GM12878 (cell line): Measurements from ENCODE around the gene ADSS2. TPM values are rescaled to one million over a fixed set of nuclear protein-coding genes. Genes with fewer than 3 reads are reported as not detected.

Experiments used
- ATAC-seq: fragments of 200-7000 bp; cut with Tn5 transposase; 3 replicates; pipeline ENCODE4 v1.9.1; 2020; ENCODE audit warnings: mild to moderate bottlenecking, moderate library complexity
- BruUV-seq: library from RNA; stranded (reverse); fragments of 400-500 nt; replicated peaks from 2 replicates; lab custom pipeline; 2021; lab: Mats Ljungman, UMichigan
- CTCF ChIA-PET: fragments of 300-600 bp; sonication (Branson Sonifier 250); formaldehyde crosslinking; extraction: SDS; loops from one replicate; lab custom pipeline; 2021; ENCODE audit warnings: inconsistent platforms; lab: Yijun Ruan, JAX
- POLR2A ChIA-PET: fragments of 350-600 bp; formaldehyde crosslinking; extraction: SDS; loops from one replicate; lab custom pipeline; 2021; ENCODE audit warnings: inconsistent platforms; lab: Charles Lee
- RAD21 ChIA-PET: fragments of 300-600 bp; sonication (Branson Sonifier 250); formaldehyde crosslinking; loops from one replicate; lab custom pipeline; 2023; ENCODE audit warnings: antibody characterized with exemption; ENCODE audit not compliant: unreplicated experiment; lab: Charles Lee
- SMC1A ChIA-PET: fragments of 300-600 bp; sonication (Branson Sonifier 250); formaldehyde crosslinking; loops from one replicate; lab custom pipeline; 2023; ENCODE audit not compliant: unreplicated experiment, uncharacterized antibody; lab: Charles Lee
- DNase-seq: peaks from one replicate; pipeline ENCODE4 v3.0.0-alpha.2; 2011; ENCODE audit warnings: low read depth, low spot score
- FAIRE-seq: peaks from 3 replicates; lab custom pipeline; 2011; peaks lifted over from hg19 to GRCh38; lab: Jason Lieb, UNC
- H2AFZ ChIP-seq: 2 replicates; pipeline ENCODE4 v1.6.0; 2011; ENCODE audit warnings: low read depth, low read length, control low read depth; ENCODE audit not compliant: control insufficient read depth
- H3K27ac ChIP-seq: 2 replicates; pipeline ENCODE4 v1.5.1; 2011; ENCODE audit warnings: control low read depth; ENCODE audit not compliant: control insufficient read depth, insufficient read depth
- H3K27me3 ChIP-seq, 2 experiments: replicated peaks in 1 of 2; 2 replicates each; pipeline versions ENCODE4 v1.6.0 to v1.6.1; 2011; ENCODE audit warnings: low read length in 1 of 2; ENCODE audit not compliant: control insufficient read depth in 2 of 2, insufficient read depth in 2 of 2
- H3K36me3 ChIP-seq, 2 experiments: 2 replicates each; pipeline ENCODE4 v1.5.1; 2011; ENCODE audit warnings: low read length in 1 of 2; ENCODE audit not compliant: control insufficient read depth in 2 of 2, insufficient read depth in 2 of 2
- H3K4me1 ChIP-seq: 2 replicates; pipeline ENCODE4 v1.6.1; 2011; ENCODE audit warnings: mild to moderate bottlenecking, low read length, moderate library complexity, mixed read lengths; ENCODE audit not compliant: control insufficient read depth, insufficient read depth
- H3K4me2 ChIP-seq: 2 replicates; pipeline ENCODE4 v1.6.0; 2011; ENCODE audit warnings: control low read depth; ENCODE audit not compliant: control insufficient read depth, insufficient read depth
- H3K4me3 ChIP-seq: fragments of 200-600 bp; sonication (generic); 2 replicates; pipeline ENCODE4 v1.5.1; 2016
- H3K79me2 ChIP-seq: 2 replicates; pipeline ENCODE4 v1.6.0; 2011; ENCODE audit warnings: low read length; ENCODE audit not compliant: control insufficient read depth, insufficient read depth
- H3K9ac ChIP-seq: 2 replicates; pipeline ENCODE4 v1.8.0; 2011; ENCODE audit warnings: low read length, control low read depth, mixed read lengths; ENCODE audit not compliant: control insufficient read depth, insufficient read depth
- H3K9me3 ChIP-seq: replicated peaks from 3 replicates; pipeline ENCODE4 v1.5.1; 2011; ENCODE audit warnings: mild to moderate bottlenecking, low read length; ENCODE audit not compliant: control insufficient read depth, insufficient read depth
- H4K20me1 ChIP-seq: 2 replicates; pipeline ENCODE4 v1.6.0; 2011; ENCODE audit not compliant: control insufficient read depth, insufficient read depth
- ETV6 ChIP-seq, 2 experiments: fragments of 450-650 bp in 1 of 2; IDR thresholded peaks in 1 of 2; conservative IDR thresholded peaks in 1 of 2; 2 replicates each; pipeline ENCODE4 v1.6.1; 2014; ENCODE audit warnings: antibody characterized with exemption in 1 of 2, borderline replicate concordance in 1 of 2, low read depth in 1 of 2, mild to moderate bottlenecking in 1 of 2, moderate library complexity in 1 of 2
- MEF2A ChIP-seq: IDR thresholded peaks from 2 replicates; pipeline ENCODE4 v1.6.1; 2011; ENCODE audit warnings: low read depth, mild to moderate bottlenecking, low read length, moderate library complexity; ENCODE audit not compliant: insufficient read depth
- NFXL1 ChIP-seq: fragments of 450-650 bp; IDR thresholded peaks from 2 replicates; pipeline ENCODE4 v1.6.1; 2017; ENCODE audit warnings: antibody characterized with exemption, mild to moderate bottlenecking, borderline replicate concordance
- RFX5 ChIP-seq: IDR thresholded peaks from 2 replicates; pipeline ENCODE4 v1.6.1; 2011; ENCODE audit warnings: low read depth, low read length, improper control_type of control experiment
- in situ Hi-C: fragments of 300-500 bp; cut with MboI; formaldehyde crosslinking; loops from 9 replicates; pipeline ENCODE4 v1.14.3; 2018; ENCODE audit warnings: mixed read lengths
- intact Hi-C: fragments of 100-400 bp; cut with micrococcal nuclease; formaldehyde crosslinking; loops from one replicate; pipeline ENCODE4 v1.14.2; 2022; ENCODE audit not compliant: unreplicated experiment
- polyA plus RNA-seq, 11 experiments: library from polyadenylated mRNA; depleted of rRNA in 4 of 11; unstranded in 6 of 11; stranded (reverse) in 5 of 11; fragments of >200 nt; fragmentation: Nextera tagmentation in 4 of 11; fragmentation: Illumina TruSeq in 1 of 11; extraction: Ambion mirVana in 4 of 11; extraction: Trizol in 1 of 11; gene quantifications; 1 replicate in 1 of 11; 2 replicates in 10 of 11; pipeline versions ENCODE4 v1.2.1 to v1.2.3, GENCODE V29; 2011 to 2016; ENCODE audit warnings: inconsistent platforms in 2 of 11, missing spikeins in 2 of 11, low read depth in 1 of 11
- total RNA-seq, 4 experiments: library from RNA; depleted of rRNA in 3 of 4; stranded (reverse); fragments of >200 nt in 3 of 4; fragmentation: Illumina TruSeq in 1 of 4; extraction: Trizol in 1 of 4; gene quantifications; 2 replicates each; pipeline versions ENCODE4 v1.2.1 to v1.2.3, GENCODE V29; 2013 to 2021
- TF ChIP-seq, protein P1 (sequence below): fragments of 450-650 bp; IDR thresholded peaks from 2 replicates; pipeline ENCODE4 v1.6.1; 2017; ENCODE audit warnings: mild to moderate bottlenecking, moderate library complexity

ADSS2 gene
- total and polyA plus RNA-seq, 10 of the 15 experiments (the other 5 are each of a cell fraction or from before 2014, with no cell fraction given), result 8.1 to 49.3 (median 40.6) TPM

DNA sequence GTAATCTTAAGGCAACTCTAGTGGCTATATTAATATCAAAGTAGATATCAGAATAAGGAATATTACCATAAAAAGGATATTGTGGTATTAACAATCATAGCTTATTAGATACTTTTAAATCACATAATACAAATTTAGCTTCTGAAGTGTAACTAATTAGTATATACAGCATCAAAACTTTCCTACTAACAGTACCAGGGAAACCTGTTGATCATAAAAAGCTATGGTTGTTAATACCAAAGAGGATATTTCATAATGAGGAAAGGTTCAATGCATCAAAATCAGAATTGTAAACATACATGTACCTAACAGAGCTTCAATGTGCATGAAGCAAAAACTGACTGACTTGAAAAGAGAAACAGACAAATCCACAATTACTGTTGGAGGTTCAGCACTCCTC, 24.1 kb downstream of the ADSS2 start:
- H2AFZ ChIP-seq, result no peak overlapping the region
- in situ Hi-C loops, result no loop called here
- FAIRE-seq, result no peak
- no peak overlapping the region for H3K4me3 ChIP-seq
- H3K36me3 ChIP-seq, result peaks cover 0 to 11% of the 10 kb centered on the region in 2 experiments; a peak in 3 of 4 replicates
- intact Hi-C loops, result no loop called here
- ChIA-PET RAD21 (interaction anchor here (1.1 kb wide), 1 partner anchor 21 kb away, joined by 3 read pairs; no protein-coding TSS in a partner anchor), CTCF (interaction anchor here (1.1 to 1.4 kb wide), 2 partner anchors 10 to 13 kb away, joined by 3 to 4 read pairs; no protein-coding TSS in a partner anchor), POLR2A (interaction anchor here (0.9 kb wide), 1 partner anchor 103 kb away, joined by 3 read pairs; no protein-coding TSS in a partner anchor), SMC1A (interaction anchor here (0.7 to 1.1 kb wide), 4 partner anchors 9 to 21 kb away, joined by 3 to 4 read pairs (median 3); no protein-coding TSS in a partner anchor)
- BruUV-seq, result no TSS peak
- TF ChIP-seq MEF2A (no peak), ETV6 (conservative IDR thresholded peaks at IDR 0.05 in 1 of 2, IDR thresholded peaks at IDR 0.05 in 1 of 2; ENCODE audit: borderline replicate concordance in 1 of 2, low read depth in 1 of 2) (no peak), RFX5 (no peak), NFXL1 (no peak)
- TF ChIP-seq, protein P1, sequence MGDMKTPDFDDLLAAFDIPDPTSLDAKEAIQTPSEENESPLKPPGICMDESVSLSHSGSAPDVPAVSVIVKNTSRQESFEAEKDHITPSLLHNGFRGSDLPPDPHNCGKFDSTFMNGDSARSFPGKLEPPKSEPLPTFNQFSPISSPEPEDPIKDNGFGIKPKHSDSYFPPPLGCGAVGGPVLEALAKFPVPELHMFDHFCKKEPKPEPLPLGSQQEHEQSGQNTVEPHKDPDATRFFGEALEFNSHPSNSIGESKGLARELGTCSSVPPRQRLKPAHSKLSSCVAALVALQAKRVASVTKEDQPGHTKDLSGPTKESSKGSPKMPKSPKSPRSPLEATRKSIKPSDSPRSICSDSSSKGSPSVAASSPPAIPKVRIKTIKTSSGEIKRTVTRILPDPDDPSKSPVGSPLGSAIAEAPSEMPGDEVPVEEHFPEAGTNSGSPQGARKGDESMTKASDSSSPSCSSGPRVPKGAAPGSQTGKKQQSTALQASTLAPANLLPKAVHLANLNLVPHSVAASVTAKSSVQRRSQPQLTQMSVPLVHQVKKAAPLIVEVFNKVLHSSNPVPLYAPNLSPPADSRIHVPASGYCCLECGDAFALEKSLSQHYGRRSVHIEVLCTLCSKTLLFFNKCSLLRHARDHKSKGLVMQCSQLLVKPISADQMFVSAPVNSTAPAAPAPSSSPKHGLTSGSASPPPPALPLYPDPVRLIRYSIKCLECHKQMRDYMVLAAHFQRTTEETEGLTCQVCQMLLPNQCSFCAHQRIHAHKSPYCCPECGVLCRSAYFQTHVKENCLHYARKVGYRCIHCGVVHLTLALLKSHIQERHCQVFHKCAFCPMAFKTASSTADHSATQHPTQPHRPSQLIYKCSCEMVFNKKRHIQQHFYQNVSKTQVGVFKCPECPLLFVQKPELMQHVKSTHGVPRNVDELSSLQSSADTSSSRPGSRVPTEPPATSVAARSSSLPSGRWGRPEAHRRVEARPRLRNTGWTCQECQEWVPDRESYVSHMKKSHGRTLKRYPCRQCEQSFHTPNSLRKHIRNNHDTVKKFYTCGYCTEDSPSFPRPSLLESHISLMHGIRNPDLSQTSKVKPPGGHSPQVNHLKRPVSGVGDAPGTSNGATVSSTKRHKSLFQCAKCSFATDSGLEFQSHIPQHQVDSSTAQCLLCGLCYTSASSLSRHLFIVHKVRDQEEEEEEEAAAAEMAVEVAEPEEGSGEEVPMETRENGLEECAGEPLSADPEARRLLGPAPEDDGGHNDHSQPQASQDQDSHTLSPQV, result no peak
- no peak for DNase-seq
- H3K27ac ChIP-seq, result no peak overlapping the region
- no peak overlapping the region for H3K9ac ChIP-seq
- H3K4me2 ChIP-seq, result no peak overlapping the region
- H3K79me2 ChIP-seq, result no peaks in the 10 kb centered on the region; the same call in 1 of the 2 replicates
- H3K9me3 ChIP-seq, result no peaks in the 10 kb centered on the region
- no peaks in the 10 kb centered on the region for H4K20me1 ChIP-seq
- no peak for ATAC-seq
- H3K27me3 ChIP-seq, result no peaks in the 10 kb centered on the region
- H3K4me1 ChIP-seq, result no peaks in the 10 kb centered on the region
